SK-N-SH (cell line): ENCODE results near the gene TTN.

ENCODE experiments used
- TF ChIP-seq, protein P1 (sequence below): IDR thresholded peaks from 2 replicates; pipeline ENCODE4 v1.6.1; 2012; ENCODE audit warnings: mild to moderate bottlenecking, low read depth, low read length, moderate library complexity
- TF ChIP-seq, protein P2 (sequence below): fragments of 200-600 bp; sonication (generic); IDR thresholded peaks from 2 replicates; pipeline ENCODE4 v1.6.1; 2017; ENCODE audit warnings: antibody characterized with exemption, mild to moderate bottlenecking, moderate library complexity

DNA sequence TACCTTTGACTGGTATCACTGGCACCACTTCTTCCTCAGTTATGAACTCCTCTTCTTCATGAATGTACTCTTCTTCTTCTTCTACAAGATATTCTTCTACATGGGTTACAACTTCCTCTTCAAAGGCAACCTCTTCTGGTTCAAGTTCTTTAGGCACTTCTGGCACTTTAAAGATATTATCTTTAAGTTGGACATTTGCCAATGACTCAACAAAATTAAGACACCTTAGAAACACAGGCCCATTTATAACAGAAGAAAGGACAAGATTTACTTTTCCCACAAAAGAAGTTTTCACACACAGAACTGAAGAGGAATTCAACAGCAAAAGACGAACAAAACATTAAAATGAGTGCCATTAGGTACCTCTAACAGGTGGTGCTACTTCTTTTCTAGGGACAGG lies 127.3 kb downstream of the TTN start:
- TF ChIP-seq, protein P1, sequence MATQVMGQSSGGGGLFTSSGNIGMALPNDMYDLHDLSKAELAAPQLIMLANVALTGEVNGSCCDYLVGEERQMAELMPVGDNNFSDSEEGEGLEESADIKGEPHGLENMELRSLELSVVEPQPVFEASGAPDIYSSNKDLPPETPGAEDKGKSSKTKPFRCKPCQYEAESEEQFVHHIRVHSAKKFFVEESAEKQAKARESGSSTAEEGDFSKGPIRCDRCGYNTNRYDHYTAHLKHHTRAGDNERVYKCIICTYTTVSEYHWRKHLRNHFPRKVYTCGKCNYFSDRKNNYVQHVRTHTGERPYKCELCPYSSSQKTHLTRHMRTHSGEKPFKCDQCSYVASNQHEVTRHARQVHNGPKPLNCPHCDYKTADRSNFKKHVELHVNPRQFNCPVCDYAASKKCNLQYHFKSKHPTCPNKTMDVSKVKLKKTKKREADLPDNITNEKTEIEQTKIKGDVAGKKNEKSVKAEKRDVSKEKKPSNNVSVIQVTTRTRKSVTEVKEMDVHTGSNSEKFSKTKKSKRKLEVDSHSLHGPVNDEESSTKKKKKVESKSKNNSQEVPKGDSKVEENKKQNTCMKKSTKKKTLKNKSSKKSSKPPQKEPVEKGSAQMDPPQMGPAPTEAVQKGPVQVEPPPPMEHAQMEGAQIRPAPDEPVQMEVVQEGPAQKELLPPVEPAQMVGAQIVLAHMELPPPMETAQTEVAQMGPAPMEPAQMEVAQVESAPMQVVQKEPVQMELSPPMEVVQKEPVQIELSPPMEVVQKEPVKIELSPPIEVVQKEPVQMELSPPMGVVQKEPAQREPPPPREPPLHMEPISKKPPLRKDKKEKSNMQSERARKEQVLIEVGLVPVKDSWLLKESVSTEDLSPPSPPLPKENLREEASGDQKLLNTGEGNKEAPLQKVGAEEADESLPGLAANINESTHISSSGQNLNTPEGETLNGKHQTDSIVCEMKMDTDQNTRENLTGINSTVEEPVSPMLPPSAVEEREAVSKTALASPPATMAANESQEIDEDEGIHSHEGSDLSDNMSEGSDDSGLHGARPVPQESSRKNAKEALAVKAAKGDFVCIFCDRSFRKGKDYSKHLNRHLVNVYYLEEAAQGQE, result no peak
- TF ChIP-seq, protein P2, sequence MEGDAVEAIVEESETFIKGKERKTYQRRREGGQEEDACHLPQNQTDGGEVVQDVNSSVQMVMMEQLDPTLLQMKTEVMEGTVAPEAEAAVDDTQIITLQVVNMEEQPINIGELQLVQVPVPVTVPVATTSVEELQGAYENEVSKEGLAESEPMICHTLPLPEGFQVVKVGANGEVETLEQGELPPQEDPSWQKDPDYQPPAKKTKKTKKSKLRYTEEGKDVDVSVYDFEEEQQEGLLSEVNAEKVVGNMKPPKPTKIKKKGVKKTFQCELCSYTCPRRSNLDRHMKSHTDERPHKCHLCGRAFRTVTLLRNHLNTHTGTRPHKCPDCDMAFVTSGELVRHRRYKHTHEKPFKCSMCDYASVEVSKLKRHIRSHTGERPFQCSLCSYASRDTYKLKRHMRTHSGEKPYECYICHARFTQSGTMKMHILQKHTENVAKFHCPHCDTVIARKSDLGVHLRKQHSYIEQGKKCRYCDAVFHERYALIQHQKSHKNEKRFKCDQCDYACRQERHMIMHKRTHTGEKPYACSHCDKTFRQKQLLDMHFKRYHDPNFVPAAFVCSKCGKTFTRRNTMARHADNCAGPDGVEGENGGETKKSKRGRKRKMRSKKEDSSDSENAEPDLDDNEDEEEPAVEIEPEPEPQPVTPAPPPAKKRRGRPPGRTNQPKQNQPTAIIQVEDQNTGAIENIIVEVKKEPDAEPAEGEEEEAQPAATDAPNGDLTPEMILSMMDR, result no peak
